ENCODE measurements around the gene GTF2A1.
"Not testable (repeated sequence)": the region's sequence is repeated elsewhere in the genome, so short reads cannot be mapped to it uniquely, and the experiment has no call there.

GTF2A1 gene

GRCh38 chr14:81224222-81224621 lies 3.5 kb upstream of the GTF2A1 start:
- no peak for DNase-seq

GRCh38 chr14:81223788-81224187 lies 3.0 kb upstream of the GTF2A1 start:
- not testable (repeated sequence) for DNase-seq

GRCh38 chr14:81222691-81223090 lies 1.9 kb upstream of the GTF2A1 start:
- DNase-seq = no peak

GRCh38 chr14:81222126-81222525 lies 1.4 kb upstream of the GTF2A1 start:
- no peak for DNase-seq

GRCh38 chr14:81221579-81222102 lies 882 bp upstream of the GTF2A1 start:
- DNase-seq = no peak

- no peak for DNase-seq
These were observed 254 bp downstream of the GTF2A1 start for GRCh38 chr14:81220580-81220829.

- peak; percentile 29 for DNase-seq
These were observed 790 bp downstream of the GTF2A1 start for GRCh38 chr14:81219759-81220579.

- peak; percentile 99 for DNase-seq
These were observed 1.5 kb downstream of the GTF2A1 start for GRCh38 chr14:81219210-81219758.

GRCh38 chr14:81211844-81212243 lies 8.9 kb downstream of the GTF2A1 start:
- no peak for DNase-seq

- no peak for DNase-seq
These were observed 11.5 kb downstream of the GTF2A1 start for GRCh38 chr14:81209167-81209836.

GRCh38 chr14:81208489-81208888 lies 12.3 kb downstream of the GTF2A1 start:
- DNase-seq = no peak

GRCh38 chr14:81206115-81206514 lies 14.6 kb downstream of the GTF2A1 start:
- no peak for DNase-seq

GRCh38 chr14:81205639-81206038 lies 15.1 kb downstream of the GTF2A1 start:
- DNase-seq = no peak

- DNase-seq = no peak
These were observed 20.7 kb downstream of the GTF2A1 start for GRCh38 chr14:81200054-81200453.

- DNase-seq = no peak
These were observed 21.7 kb downstream of the GTF2A1 start for GRCh38 chr14:81199084-81199483.

GRCh38 chr14:81198651-81199050 lies 22.1 kb downstream of the GTF2A1 start:
- no peak for DNase-seq

- DNase-seq = no peak
These were observed 26.7 kb downstream of the GTF2A1 start for GRCh38 chr14:81193924-81194633.

- no peak for DNase-seq
These were observed 28.2 kb downstream of the GTF2A1 start for GRCh38 chr14:81192594-81192993.

- DNase-seq = no peak
These were observed 32.8 kb downstream of the GTF2A1 start for GRCh38 chr14:81187832-81188522.

GRCh38 chr14:81179631-81180030 lies 41.1 kb downstream of the GTF2A1 start:
- no peak for DNase-seq

GRCh38 chr14:81178063-81178462 lies 42.7 kb downstream of the GTF2A1 start:
- DNase-seq = no peak

- DNase-seq = no peak
These were observed 43.5 kb downstream of the GTF2A1 start for GRCh38 chr14:81177225-81177624.

- no peak for DNase-seq
These were observed 44.5 kb downstream of the GTF2A1 start for GRCh38 chr14:81176241-81176640.
